ENCODE results near the gene ZNF358.

DNA sequence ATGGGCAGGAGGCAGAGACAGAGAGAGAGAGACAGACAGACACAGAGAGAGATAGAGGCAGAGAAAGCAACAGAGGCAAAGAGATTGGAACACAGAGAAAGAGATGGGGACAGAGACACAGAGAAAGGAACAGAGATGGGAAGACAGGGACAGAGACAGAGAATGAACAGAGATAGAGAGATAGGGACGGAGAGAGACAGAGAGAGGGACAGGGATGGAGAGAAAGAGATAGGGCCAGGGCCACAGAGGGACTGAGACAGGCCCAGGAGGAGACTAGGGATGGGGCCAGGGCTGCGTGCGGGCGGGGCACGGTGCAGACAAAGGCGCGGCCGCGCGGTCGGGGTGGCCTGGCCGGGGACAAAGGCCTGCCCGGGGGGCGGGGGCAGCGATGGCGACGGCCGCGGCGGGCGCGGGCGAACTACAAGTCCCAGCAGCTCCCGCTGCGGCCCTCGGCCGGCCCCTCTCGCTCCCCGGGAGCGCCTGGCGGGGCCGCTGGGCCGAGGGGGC is at the start of gene ZNF358:
- TF ChIP-seq POLR2A (IDR thresholded peaks at IDR 0.05) (no peak), POLR2AphosphoS5 (IDR thresholded peaks at IDR 0.05) (no peak)
- TF ChIP-seq, protein P1, sequence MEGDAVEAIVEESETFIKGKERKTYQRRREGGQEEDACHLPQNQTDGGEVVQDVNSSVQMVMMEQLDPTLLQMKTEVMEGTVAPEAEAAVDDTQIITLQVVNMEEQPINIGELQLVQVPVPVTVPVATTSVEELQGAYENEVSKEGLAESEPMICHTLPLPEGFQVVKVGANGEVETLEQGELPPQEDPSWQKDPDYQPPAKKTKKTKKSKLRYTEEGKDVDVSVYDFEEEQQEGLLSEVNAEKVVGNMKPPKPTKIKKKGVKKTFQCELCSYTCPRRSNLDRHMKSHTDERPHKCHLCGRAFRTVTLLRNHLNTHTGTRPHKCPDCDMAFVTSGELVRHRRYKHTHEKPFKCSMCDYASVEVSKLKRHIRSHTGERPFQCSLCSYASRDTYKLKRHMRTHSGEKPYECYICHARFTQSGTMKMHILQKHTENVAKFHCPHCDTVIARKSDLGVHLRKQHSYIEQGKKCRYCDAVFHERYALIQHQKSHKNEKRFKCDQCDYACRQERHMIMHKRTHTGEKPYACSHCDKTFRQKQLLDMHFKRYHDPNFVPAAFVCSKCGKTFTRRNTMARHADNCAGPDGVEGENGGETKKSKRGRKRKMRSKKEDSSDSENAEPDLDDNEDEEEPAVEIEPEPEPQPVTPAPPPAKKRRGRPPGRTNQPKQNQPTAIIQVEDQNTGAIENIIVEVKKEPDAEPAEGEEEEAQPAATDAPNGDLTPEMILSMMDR (IDR thresholded peaks at IDR 0.05), result no peak

Measured in breast epithelium (tissue), 3 donors.